ENCODE data around the gene ENPP7.
A peak's percentile ranks its signal among the peaks of the same experiment; 100 is the strongest.

Gene ENPP7

DNA sequence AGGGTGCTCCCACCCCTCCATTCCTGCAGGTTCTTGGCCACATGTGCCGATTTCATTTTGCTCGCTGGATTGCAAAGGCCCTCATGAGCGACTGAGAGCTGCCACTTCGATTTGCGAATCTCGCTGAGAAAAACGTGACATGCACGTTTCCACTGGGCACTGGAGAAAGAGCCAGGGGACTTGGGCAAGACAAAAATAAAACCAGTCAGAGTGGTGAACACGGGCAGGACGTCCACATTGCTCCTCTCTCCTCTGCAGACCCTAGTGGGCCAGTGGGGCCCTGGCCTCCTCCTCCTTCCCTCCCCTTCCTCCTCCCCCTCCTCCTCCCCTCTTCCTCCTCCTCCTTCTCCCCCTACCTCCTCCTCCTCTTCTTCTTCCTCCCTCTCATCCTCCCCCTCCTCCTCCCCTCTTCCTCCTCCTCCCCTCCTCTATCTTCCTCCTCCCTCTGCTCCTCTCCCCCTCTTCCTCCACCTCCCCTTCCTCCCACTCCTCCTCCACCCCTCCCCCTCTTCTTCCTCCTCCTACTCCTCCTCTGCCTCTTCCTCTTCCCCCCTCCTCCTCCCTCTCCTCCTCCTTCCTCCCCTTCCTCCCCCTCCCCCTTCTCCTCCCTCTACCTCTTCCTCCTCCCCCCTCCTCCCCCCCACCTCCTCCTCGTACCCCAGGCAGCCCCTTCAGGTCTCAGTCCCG is 28.1 kb upstream of the ENPP7 start:
- DNase-seq (ENCODE audit: low read depth in 2 of 3, low spot score in 1 of 3): no peak

DNA sequence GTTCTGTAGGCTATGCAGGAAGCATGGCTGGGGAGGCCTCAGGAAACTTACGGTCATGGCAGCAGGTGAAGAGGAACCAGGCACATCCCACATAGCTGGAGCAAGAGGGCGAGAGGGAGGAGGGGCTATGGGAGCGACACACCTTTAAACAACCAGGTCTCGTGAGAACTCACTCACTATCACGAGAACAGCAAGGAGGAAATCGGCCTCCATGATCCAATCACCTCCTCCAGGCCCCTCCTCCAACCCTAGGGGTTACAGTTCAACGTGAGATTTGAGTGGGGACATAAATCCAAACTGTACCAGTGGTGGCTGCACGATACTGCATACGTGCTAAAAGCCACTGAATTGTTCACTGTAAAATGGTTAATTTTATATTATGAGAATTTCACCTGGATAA is 26.1 kb upstream of the ENPP7 start:
- no peak for DNase-seq (ENCODE audit: low read depth in 2 of 3, low spot score in 1 of 3)

DNA sequence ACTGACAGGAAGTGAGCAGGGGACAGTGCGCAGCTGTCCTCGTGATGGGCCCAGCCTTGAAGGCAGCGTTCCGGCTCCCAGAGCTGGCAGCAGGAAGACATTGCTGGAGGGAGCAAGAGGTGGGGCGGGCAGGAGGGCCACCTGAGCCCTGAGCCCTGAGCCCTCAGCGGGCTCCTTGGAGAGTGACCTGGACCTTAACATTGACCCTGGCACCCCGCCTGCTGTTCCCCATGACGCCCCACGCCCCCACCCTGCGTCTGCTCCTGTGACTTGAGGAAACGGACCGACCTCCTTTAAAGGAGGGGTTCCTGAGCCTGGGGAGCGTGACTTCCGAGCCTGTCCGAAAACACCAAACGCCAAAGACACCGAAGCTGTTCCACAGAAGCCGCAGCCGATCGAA is 25.1 kb upstream of the ENPP7 start:
- no peak for DNase-seq (ENCODE audit: low read depth in 2 of 3, low spot score in 1 of 3)

DNA sequence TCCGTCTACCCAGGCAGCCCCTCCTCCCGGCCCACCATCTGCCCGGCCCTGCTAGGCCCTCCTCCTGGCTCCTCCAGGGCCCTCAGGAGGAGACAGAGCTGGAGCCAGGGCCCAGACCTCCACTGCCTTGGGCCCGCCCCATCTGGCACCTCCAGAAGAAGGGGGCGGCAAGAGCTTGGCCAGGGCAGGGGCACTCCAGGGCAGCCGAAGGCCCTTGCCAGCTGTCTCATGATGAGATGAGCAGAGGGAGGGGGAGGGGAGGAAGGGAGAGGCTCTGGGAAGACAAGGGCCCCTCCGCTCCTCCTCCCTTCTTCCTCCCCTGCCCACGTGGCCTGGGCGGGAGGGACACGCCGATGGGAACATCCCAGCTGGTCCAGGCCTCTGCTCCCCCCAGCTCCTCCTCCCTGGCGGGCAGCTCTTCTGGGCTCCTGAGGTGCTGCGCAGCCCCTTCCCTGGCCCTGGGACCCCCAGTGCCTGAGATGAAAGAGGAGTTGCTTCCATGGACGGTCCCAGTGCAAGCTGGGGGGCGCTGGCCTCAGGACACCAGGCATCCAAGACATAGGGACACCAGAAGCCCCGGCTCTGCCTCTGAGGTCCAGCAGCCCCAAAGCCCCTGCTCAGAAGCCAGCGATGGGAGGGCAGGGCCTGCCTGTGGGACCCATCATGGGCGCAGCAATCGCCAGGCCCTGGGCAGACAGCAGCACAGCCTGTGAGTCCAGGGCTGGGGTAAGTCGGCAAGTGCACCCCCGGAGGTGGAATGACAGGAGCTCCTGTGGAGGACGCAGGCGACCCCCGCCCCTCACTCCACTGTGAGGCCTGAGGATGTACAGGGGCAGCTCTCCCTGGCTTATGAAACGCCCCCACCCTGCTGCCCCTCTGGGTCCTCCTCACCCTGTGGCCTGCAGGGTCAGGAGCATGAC is 23.6 kb upstream of the ENPP7 start:
- no peak for DNase-seq (ENCODE audit: low read depth in 2 of 3, low spot score in 1 of 3)

DNA sequence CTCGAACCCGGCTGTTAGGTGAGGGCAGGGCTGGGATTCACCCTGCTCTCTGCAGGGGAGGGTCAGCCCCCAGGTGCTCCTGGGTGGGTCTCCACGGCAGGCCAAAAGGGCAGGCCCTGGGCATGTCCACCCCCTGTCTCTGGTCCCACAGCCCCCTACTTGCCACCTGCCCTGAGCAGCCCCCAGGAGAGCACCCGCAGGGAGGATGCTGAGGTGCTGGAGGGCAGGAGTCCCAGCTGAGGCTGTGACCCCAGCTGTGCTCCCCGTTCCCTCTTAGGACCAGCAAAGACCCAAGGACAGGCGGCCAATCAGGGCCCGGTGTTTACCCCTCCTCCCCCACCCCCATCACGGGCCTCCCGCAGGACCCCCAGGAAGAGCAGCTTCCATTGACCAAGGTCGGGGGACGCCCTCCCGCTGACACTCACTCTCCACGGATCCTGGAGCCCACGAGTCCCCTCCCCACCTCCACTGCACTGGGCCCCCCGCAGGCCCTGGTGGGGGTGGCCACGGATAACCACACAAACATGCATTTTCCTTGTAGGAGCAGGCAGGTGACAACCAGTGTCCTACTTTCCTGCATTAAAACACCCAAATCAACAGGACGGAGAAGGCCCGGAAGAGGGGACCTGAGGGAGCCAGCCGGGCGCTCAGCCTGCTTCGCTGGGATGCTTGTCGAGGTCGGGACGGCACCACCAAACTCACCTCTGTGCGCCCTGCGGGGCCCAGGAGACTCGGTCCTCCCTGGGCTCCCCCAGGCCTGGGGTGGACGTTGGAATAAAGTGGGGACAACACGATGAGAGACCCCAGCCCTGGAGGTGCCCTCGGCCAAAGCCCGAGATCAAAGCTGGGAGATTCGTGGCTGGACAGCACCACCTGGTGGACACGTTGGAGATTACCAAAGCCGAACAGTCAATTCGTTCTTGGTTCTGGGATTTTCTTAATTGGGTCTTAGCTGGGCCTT is 22.5 kb upstream of the ENPP7 start:
- DNase-seq (ENCODE audit: low read depth in 2 of 3, low spot score in 1 of 3): peak; percentile 31 to 54 (median 41)

DNA sequence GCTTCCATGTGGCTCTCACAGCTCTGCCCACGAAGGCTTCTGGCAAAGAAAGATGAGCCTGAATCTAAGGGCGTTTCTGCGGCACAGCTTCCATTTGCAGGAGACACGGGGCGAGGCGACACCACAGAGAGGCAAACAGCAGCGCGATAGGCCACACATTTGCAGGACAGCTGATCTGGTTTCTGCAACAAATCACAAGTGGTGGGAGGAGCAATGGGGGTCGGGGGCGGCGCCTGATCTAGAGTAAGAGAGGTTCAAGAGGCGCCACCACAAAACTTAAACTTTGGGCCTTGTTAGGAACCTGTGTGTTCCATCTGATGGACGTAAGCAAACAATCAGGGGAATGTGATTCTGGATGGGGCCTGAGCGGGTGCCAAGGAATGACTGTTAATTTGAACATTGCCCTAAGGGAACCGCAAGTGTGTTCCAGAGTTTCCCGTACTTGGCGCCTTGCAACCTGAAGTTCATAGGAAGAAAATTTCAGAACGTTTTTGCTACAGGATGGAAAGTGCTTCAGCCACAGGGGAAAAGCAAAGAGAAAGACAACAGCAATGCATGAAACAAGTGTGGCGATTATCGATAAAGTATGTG is 18.9 kb upstream of the ENPP7 start:
- no peak for DNase-seq (ENCODE audit: low read depth in 2 of 3, low spot score in 1 of 3)

DNA sequence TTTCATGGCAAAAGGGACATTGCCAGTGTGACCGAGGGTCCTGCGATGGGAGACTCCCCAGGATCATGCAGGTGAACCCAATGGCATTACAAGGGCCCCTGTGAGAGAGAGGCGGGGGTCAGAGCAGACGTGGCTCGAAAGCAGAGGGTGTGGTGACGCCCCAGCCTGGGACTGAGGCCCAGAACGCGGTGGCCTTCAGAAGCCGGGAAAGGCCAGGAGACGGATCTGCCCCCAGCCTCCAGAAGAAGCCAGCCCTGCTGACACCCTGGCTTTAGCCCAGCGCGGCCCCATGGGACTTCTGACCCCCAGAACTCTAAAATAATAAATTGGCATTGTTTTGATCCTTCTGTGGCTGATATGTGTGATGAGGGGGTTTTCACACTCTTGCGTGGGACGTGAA is 17.4 kb upstream of the ENPP7 start:
- DNase-seq (ENCODE audit: low read depth in 2 of 3, low spot score in 1 of 3): no peak

DNA sequence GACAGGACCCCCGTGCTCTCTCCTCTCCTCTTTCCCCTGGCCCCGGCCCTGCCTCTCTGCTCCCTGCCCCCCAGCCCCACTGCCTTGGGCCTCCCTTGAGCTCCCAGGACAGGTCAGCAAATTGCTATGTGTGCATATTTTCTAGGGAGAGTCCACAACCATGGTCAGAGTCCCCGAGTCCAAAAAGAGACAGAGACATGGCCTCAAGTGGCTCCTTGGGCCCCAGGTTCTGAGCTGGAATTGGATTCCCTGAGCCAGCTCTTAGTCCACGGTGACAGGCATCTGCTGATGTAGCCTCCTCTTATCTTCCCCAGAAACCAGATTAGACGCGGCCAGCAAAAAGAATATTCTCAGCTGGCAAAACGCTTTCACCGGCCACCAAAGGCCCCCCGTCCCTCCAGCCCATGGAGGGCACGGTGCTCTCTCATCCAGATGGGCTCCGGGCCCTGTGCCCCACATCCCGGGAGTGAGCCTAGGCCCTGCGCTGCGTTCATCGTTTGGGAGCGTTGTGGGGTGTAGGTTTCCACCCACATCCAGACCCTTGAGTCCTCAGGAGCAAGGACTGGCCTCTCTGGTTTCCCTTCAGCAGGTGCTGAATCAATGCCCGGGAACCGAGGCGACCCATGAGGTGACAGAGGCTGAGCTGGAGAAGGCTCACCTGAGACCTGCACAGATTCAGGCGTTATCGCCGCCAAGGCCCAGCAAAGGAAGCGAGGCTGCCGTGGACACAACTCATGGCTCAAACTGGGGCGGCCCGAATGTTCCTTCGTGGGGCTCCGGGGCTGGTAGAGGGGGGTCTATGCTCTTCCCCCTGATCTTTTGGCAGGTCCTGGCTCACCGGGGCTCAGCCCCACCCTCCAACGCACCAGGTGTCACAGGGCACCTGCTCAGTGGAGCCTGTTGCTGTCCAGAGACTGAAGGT is 16.3 kb upstream of the ENPP7 start:
- no peak for DNase-seq (ENCODE audit: low read depth in 2 of 3, low spot score in 1 of 3)

DNA sequence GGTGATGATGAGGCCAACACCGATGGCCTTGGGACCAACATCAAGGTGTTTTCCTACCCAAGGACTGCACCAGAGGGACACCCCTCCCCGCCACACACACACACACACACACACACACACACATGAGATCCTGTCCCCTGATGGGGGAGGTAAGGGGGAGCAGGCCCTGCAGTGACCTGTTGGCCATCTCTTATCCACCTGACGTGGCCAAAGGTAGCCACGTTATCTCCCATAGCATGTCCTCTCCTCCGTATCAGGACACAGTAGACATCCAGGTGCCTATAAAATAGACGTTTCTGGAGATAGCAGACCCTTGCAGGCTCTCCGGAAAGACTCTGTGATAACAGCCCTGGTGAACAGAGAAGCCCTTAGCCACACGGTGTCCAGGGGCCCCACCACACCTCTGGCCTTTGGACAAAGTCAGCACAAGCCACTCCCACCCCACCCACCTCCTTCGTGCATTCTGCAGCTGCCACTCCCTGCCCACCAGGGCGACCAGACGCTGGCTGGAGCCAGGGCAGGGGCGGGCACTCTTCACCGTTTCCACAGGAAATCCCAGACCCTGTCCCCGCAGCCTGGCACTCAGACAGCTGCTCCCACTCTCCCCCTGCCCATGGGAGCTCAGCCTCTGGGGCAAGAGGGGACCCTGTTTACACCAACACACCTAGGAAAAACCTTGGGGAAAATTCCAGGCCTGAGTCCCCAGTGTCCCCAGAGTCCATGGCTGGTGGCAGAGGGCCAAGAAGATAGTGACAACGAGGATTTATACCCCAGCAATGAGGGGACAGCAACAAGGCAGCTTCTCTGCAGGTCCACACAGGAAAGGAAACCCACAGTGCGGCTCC is 15.4 kb upstream of the ENPP7 start:
- DNase-seq (ENCODE audit: low read depth in 2 of 3, low spot score in 1 of 3): no peak

DNA sequence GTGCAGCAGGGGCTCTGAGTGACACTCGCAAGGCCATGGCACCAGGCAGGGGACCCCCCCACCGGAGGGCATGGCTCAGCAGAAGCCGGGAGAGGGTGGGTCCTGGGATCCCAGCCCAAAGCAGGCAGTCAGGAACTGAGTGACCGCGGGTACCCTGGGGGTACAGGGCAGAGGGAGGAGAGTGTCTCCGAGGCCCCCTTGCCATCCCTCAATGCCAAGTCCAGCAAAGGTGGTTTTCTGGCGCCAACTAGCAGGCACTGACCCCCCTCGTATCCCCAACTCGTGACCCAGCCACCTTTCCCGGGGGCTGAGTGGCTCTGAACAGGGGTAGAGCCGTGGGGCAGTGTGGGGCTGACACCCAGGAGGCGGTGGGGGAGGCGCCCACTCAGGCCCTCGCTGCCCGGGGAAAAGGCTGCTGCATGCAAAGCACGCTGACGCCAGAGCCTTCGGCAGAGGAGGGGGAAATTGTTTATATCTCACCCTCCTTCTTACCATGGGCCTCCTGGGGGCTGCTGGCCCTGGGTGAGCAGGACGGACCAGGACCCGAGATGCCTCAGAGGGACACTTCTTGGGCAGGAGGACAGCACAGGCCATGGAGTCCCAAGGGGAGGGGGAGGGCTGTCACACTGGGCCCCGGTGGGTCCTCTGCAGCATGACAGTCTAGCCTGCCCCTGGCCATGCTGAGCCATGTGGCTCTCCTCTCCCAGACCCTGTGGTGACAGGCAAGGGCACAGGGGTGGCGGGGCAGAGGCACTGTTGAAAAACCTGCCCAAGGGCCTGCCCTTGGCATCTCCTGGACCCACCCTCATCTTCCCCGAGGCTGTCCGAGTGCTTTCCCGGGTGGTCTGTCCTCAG is 14.6 kb upstream of the ENPP7 start:
- DNase-seq (ENCODE audit: low read depth in 2 of 3, low spot score in 1 of 3): no peak

DNA sequence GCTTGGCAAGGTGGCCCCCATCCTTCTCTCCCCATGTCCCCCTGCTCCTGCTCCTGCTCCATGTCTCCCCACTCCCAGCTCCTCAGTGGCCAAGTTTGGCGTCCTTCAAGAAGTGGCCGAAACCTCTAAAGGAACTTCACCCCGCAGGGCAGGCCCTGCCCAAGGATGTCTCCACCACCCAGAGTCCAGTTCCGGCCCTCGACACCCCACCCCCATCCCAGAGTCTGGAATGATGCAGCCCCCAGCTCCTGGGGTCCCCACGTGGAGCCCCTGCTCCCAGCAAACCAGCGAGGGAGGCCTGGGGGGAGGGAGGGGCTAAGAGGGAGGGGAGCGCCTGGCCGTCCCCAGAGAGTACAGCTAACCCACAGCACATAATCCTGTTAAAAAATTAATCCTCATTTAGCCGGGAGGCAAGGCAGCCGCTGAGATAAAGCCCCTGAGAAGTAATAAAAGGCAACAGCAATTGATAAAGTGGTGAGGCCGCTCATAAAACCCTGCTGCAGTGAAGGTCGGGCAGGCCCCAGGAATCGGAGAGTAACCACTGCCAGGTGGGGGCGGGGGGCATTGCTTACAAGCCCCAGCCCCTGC is 9.9 kb upstream of the ENPP7 start:
- no peak for DNase-seq (ENCODE audit: low read depth in 2 of 3, low spot score in 1 of 3)

DNA sequence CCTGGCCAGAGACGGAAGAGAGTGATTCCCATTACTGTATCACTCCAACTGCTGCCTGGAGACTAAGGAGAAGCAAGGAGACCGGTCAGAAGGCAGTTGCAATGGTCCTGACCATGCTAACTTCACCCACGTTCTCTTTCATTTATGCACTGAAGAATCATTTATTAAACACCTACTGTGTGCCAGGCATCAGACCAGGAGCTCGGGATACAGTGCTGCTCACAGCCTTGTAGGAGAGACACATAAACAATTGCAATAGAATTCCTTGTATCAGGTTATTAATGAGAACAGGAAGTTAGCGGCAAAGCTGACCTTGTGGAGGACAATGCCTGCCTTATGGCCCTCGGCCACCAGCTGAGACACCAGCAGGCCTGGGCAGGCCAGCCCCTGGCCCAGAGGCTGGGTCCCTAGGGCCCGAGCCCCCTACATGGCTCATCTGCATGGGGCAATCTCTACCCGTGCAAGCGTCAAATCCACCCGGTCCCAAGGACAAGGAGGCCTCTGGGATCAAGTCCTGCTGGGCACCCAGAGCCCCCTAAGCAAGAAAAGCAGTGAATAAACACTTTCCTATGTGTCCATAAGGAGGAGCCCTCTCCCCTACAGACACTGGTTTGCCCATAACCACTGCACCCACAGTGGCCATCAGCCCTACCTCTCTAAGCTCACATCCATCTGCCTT is 8.6 kb upstream of the ENPP7 start:
- no peak for DNase-seq (ENCODE audit: low read depth in 2 of 3, low spot score in 1 of 3)

DNA sequence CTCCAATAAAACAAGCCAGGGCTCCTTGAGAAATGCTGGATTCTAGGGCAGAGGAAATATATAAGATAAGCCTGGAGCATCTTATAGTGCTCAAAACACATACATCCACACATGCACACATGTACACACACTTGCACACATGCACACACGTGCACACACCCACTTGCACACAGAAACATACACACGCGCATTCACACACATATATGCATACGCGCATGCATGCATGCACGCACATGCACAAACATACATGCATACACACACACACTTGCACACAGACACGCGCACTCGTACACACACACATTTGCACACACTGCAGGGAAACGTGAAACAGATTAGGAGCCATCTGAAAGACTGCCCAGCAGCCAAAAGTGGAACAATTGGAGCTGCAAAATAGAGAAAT is 8.0 kb upstream of the ENPP7 start:
- no peak for DNase-seq (ENCODE audit: low read depth in 2 of 3, low spot score in 1 of 3)

DNA sequence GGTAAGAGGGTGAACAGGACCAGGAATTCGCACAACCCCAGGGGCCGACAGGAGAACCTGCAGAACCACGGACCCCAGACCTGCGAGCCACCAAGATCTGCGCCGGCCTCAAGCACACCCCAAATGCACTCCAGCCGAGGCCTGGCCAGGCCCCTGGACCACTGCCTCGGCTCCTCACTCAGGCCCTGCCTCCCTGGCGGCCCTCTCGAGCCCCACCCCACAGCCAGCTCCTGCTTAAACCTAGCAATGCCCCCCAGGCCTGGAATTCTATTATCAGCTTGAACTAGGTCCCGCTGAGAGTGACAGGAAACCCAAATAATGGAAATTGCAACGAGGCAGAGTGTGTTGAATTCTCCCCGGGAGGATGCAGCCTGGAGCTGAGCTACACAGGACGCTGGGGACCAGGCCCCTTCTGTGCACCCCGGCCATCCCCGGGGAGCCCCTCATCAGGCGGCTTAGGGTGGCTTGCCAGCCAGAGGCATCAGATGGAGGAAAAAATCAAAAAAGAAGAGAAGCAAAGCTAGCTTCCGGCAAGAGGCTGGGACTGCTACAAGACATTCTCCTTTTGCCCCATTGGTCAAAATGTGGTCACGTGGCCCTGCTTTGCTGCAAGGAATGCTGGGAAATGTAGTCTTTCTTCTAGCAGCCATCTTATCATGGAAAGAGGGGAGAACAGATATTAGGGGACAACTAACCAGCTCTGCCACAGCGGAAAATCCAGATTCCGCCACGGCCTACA is 2.4 kb upstream of the ENPP7 start:
- DNase-seq (ENCODE audit: low read depth in 2 of 3, low spot score in 1 of 3): peak; percentile 77 to 82 (median 78)

DNA sequence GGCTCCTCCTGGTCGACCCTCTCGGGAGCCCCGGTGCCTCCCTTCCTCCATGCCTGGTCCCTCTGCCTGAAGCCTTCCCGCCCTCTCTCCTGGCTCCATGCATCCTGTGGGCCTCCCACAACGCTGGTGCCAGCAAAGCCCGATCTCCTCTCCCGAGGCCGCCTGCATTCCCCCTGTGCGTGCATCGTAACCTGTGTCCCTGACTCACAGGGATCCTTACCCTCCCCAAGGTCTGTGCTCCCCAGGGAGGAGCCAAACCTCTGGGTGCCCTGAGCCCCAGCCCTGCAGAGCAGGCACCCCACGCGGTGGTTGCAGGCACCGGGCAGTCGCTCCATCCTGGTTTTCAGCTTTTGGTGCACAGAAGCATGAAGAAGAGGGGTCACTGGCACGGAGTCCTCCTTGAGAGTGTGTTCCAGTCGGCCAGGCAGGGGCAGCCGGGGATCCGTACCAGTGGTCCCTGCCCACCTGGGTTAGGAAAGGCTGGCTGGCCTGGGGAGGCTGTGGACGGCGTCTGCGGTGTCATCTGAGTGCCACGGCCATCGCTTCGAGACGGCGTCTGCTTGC is 1.8 kb upstream of the ENPP7 start:
- no peak for DNase-seq (ENCODE audit: low read depth in 2 of 3, low spot score in 1 of 3)

DNA sequence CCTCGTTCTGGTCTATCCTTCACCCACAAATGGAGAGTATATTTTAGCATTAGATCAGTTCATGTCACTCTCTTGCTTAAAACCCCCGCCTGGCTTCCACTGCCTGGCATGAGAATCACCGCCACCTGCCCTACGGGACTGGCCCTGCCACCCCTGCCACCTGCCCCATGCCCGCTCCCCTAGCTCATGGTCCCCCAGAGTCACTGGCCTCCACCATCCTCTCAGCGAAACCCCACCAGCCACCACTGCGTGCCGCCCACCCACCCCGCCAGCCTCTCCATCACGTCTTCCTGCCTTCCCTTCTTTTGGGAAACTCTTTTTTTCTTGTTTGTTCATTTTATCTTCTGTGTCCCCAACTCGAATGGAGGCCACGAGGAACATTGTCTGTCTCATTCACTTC is 982 bp upstream of the ENPP7 start:
- DNase-seq (ENCODE audit: low read depth in 2 of 3, low spot score in 1 of 3): no peak
